Measurements from ENCODE around the gene FRAS1.
"Not testable (repeated sequence)": the region's sequence is repeated elsewhere in the genome, so short reads cannot be mapped to it uniquely, and the experiment has no call there.

The FRAS1 gene

GRCh38 chr4:78058591-78059523 lies 1.7 kb downstream of the FRAS1 start:
- no peak for DNase-seq

DNA sequence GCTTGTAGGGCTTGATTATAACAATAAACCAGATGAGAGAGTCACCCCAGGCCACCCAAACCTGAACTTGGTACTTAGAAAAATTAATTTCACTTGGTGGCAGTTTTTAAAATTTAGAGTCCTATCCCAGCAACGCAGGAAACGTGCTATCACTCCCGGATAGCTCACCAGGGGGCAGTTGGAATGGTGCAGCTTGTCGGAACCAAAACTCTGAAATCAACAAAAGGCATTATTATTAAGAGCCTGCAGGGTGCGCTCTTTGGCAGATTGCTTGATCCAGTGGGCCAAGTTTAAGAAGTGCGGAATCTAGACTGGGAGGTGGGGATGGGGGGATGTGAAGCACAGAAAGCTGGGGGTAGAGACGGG lies 2.4 kb downstream of the FRAS1 start:
- peak; percentile 34 for DNase-seq

DNA sequence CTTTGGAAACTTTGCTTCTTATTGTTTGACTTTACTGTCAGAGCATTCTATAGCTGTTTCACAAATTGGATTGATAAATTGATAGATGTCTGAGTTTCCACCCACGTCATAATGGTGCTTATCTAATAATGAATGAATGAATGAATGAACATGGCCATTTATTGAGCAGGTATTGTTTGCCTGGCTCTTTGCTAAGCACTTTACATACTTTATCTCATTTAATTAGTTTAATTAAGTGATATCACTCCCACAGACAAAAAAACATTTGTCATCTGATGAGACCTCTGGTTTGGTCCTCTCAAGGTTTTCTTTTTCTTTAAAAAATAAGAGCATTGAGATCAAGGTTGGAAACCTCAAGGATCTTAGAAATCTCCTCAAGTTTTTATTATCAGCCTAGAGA lies 2.8 kb downstream of the FRAS1 start:
- DNase-seq: no peak

DNA sequence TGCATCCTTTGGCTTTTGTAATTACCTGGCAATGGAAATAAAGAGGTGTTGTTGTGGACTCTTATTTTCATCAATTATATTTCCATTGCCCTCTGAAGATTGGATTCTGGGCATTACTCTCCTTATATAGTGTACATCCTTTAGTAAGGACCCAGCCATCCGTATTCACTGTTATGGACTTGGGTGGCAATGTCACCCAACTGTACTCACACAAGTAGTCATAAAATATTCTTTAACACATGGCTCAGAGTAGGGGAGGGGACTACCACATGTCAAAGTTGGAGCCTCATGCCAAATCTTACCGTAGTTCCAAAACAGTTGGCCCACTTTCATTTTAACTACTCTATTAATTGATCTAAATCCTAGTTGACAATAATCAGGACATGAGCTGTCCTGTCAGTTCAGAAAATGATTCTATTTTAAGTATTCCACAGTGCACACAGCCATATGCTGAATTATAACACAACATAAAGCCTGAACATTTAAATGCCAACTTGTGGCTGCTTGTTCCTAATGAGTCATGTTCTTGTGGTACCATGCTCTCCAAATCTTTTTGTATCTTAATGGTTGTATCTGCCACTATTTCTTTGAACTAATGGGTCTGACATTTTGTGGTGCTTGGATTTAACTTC lies 4.9 kb downstream of the FRAS1 start:
- no peak for DNase-seq

DNA sequence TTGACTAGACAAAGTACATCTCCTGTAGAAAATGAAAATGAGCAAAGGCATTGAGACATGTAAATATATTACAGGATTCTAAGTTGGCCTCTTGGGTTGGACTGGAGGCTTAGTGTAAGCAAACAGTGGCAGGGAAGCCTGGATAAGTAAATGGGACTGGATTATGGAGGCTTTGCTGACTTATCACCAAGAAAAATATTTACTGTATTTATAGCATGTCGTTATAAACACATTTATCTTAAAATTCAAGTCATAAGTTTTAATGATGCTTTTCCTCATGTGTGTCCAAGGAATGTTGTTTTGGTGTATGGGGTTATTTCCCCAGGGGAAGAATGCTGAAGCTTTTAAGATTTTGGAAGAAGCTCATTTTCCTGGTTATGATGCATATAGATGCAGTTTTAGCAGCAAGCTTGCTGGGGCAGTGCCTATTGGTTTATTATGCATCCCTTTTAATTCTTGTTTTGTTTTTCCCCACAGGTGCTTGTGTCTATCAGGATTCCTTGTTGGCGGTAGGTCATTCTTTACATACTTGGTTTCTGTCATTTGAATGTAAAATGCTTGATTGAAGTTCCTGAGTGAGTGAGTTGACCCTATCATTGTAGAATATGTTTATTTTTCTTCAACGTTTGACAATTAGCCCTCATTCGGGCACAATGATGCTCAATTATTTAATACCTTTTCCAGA lies 8.5 kb downstream of the FRAS1 start:
- no peak for DNase-seq

GRCh38 chr4:78068481-78068880 lies 11.4 kb downstream of the FRAS1 start:
- no peak for DNase-seq

- DNase-seq: no peak
Measured at GRCh38 chr4:78069319-78069718, 12.2 kb downstream of the FRAS1 start.

- DNase-seq: no peak
Measured at GRCh38 chr4:78069859-78070258, 12.7 kb downstream of the FRAS1 start.

GRCh38 chr4:78070731-78071282 lies 13.7 kb downstream of the FRAS1 start:
- DNase-seq: no peak

- no peak for DNase-seq
Measured at GRCh38 chr4:78074759-78075158, 17.6 kb downstream of the FRAS1 start.

GRCh38 chr4:78075986-78076385 lies 18.9 kb downstream of the FRAS1 start:
- no peak for DNase-seq

GRCh38 chr4:78078101-78078500 lies 21.0 kb downstream of the FRAS1 start:
- DNase-seq: no peak

- no peak for DNase-seq
Measured at GRCh38 chr4:78079726-78080430, 22.8 kb downstream of the FRAS1 start.

DNA sequence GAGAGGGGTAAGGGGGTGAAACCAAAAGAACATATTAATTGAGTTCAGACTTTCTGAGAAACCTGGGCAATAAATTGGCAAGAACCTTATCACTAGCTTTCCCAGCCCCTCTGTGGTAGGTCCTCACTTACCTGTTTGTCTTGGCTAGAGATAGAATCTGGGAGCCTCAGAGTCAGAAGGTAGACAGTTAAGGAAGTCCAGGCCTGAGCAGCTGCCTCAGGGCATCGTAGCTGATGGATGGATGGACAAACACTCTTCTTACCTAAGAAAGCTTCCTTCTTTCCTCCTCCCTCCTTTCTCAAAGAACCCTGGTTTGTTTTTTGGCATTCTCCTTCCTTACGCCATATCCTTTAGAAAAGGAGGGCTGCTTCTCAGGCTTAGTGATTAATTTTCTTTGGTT lies 24.4 kb downstream of the FRAS1 start:
- no peak for DNase-seq

GRCh38 chr4:78083035-78083434 lies 25.9 kb downstream of the FRAS1 start:
- no peak for DNase-seq

GRCh38 chr4:78091534-78091933 lies 34.4 kb downstream of the FRAS1 start:
- no peak for DNase-seq

- not testable (repeated sequence) for DNase-seq
Measured at GRCh38 chr4:78092350-78092749, 35.2 kb downstream of the FRAS1 start.

DNA sequence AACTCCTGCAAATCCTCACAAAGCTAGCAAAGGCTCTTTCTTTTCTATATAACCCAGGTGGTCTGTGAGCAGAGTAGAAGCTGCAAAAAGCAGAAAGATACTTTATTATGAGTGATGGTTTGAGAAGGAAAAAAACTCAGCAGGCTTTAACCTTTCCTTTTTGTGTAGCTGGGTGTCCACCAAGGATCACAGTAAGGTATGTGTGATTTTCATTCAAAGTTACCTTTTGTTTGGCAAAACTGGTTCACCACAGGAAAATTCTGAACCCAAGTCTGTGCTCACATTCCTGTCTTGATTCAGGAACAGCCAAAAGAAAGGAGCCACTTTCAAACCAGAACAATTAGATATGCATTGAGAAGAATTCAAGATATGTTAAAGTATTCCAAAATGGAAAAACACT lies 35.7 kb downstream of the FRAS1 start:
- DNase-seq: no peak

GRCh38 chr4:78095081-78095480 lies 38.0 kb downstream of the FRAS1 start:
- no peak for DNase-seq

DNA sequence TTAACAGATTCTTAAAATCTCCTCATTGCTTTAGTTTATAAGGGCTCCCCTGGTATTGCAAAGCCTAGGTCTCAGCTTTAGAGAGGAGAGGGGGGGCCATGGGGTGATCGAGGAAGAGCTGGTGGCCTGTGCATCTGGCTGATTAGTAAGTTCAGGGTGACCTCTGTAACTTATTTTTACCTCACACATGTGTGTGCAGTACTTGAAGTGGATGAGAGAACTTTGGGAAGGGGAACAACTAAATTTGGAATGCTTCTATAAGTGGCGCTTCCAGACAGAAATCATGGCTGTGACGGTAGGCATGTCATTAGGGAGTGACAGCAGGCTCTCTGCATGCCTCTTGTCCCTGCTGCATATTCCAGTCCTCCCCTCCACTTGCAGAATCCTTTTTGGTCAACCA lies 41.9 kb downstream of the FRAS1 start:
- DNase-seq: no peak

DNA sequence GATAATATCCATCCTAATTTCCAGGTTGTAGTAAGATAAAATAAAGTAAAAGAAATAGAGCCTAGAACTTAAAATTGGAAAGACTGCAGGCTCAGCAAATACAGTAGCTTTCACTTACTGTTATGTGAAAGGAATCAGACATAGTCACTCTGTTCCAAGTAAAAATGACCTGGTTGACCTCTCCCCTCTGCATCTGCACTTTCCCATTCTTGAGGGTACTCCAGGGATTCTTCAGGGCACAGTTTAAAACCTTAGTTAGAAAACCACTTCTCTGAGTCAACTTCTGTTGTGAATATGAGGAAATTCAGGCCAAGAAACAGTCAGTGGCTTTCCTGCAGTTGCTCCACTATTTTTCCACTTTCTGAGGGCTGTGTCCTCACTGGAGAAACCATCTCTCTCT lies 42.9 kb downstream of the FRAS1 start:
- no peak for DNase-seq

GRCh38 chr4:78119698-78120097 lies 62.6 kb downstream of the FRAS1 start:
- no peak for DNase-seq

All from activated CD4-positive, alpha-beta T cell treated with anti-CD3 and anti-CD28 coated beads, Interleukin-2, Interleukin-6, amounts not matched to agents 100 ng/mL and 50 ng/mL, durations not matched to agents 16 hours and 8 hours (primary cell).